Ureter (tissue), 1 donor: ENCODE results near the gene DOLPP1. TPM values are rescaled to one million over a fixed set of nuclear protein-coding genes. Genes with fewer than 3 reads are reported as not detected.
"Not testable (repeated sequence)": the region's sequence is repeated elsewhere in the genome, so short reads cannot be mapped to it uniquely, and the experiment has no call there.

Experiments used
- DNase-seq: peaks from one replicate; pipeline ENCODE4 v3.0.0-alpha.2; 2020; ENCODE audit warnings: low spot score
- total RNA-seq: library from RNA; stranded (reverse); gene quantifications from one replicate; pipeline ENCODE4 v1.2.4, GENCODE V29; 2023
- donor health status: DM: yes; HTN: yes; CAD: no.

Gene DOLPP1
- total RNA-seq, 1 donor from 2014 or later = 18.2 TPM

DNA sequence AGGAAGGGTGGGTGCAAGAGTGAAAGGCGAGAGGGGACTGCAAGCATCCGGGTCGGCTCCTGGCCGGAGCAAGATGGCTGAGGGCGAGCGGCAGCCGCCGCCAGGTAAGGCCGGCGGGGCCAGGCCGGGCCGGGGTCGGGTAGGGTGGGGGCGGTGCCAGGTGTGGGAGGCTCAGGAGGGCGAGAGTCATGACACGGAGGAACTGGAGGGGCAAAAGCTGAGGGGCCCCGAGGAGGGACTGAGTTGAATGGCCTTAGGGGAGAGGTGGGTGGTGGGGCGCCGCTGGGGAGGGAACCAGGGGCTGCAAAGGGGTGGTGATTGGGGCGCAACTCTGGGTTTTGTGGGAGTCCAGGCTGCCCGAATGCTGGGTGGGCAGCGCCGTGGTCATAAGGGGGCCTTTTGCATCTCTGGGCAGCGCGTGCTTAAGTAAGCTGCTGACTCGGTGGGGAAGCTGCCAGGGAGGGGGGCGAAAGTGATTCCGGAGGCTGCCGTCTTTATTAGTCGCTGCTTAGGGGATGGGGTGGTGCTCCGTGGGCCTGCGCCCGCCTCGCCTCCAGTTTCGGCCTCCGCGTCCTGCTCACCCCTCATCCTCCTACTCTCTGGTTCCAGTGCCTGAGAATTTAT lies 30.7 kb downstream of the DOLPP1 start:
- DNase-seq = no peak

DNA sequence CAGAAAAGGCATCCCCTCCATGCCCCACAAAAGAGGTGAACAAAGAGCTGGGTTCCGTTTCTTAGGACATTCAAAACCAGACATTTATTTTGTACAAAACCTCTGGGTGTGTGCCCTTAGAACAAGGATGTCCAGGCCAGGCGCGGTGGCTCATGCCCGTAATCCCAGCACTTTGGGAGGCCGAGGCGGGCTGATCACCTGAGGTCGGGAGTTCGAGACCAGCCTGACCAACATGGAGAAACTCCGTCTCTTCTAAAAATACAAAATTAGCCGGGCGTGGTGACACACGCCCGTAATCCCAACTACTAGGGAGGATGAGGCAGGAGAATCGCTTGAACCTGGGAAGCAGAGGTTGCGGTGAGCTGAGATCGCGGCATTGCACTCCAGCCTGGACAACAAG lies 31.6 kb downstream of the DOLPP1 start:
- not testable (repeated sequence) for DNase-seq

DNA sequence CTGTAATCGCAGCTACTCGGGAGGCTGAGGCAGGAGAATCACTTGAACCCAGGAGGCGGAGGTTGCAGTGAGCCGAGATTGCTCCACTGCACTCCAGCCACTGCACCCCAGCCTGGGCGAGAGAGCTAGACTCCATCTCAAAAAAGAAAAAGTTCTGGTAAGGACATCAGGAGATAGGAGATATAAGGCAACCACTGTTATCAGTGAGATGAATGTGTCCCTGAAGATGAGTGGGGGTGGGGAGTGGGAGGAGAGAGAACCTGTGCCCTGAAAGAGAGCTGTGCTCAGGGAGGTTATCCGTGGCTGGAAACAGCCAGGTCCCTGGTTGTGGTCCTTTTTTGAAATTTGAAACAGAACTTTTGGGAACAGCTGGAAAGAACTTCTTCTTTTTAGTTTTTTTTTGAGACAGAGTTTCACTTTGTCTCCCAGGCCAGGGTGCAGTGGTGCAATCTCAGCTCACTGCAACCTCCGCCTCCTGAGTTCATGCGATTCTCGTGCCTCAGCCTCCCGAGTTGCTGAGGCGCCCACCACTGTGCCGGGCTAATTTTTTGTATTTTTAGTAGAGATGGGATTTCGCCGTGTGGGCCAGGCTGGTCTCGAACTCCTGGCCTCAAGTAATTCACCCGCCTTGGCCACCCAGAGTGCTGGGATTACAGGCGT lies 32.9 kb downstream of the DOLPP1 start:
- DNase-seq = no peak

DNA sequence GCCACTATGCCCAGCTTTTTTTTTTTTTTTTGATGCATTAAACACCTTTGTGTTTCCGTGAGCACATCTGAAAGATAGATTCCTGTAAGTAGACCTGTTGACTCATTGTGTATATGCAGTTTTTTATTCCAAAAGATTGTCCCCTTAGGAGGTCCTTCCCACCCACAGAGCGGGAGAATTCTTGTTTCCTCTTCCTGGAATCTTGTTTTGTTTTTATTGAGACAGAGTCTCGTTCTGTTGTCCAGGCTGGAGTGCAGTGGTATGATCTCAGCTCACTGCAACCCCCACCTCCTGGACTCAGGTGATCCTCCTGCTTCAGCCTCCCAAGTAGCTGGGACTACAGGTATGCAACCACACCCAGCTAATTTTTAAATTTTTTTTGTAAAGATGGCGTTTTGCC lies 37.9 kb downstream of the DOLPP1 start:
- DNase-seq = no peak

DNA sequence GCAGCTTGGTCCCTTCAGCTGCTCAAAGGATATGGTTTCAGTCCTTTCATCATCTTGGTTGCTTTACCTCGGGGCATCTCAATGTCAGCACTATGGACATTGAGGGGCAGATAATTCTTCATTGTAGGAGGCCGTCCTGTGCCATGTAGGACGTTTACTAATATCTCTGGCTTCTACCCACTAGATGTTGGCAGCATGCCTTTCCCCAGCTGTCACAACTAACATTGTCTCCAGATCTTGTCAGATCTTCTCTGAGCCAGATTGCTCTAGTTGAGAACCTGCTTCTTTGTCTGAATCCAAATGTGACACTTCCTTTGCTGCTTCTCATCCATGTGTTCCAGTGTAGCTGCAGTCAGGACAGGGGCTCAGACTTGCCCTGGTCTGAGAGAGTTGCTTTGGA lies 40.6 kb downstream of the DOLPP1 start:
- DNase-seq = no peak

DNA sequence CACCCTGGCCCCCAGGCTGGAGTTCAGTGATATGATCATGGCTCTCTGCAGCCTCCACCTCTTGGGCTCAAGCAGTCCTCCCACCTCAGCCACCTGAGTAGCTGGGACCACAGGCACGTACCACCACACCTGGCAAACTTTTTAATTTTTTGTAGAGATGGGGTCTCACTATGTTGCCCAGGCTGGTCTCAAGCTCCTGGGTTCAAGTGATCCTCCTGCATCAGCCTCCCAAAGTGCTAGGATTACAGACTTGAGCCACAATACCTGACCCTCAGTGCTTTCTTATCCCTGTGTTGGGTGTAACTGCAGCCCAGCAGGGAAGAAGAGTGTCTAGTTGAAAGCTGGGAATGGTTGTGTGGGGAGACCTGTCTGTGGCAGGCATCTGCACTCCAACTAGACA lies 41.2 kb downstream of the DOLPP1 start:
- no peak for DNase-seq

DNA sequence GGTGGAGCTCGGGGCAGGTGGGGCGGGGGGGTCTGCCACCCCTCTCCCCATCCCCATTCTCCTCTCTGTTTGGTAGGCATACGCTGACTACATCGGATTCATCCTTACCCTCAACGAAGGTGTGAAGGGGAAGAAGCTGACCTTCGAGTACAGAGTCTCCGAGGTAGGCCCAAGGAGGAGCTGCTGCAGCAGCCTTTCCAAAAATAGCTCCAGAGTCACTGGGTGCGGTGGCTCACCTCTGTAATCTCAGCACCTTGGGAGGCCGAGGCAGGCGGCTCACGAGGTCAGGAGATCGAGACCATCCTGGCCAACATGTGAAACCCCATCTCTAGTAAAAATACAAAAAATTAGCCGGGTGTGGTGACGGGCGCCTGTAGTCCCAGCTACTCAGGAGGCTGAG lies 42.1 kb downstream of the DOLPP1 start:
- DNase-seq = not testable (repeated sequence)

DNA sequence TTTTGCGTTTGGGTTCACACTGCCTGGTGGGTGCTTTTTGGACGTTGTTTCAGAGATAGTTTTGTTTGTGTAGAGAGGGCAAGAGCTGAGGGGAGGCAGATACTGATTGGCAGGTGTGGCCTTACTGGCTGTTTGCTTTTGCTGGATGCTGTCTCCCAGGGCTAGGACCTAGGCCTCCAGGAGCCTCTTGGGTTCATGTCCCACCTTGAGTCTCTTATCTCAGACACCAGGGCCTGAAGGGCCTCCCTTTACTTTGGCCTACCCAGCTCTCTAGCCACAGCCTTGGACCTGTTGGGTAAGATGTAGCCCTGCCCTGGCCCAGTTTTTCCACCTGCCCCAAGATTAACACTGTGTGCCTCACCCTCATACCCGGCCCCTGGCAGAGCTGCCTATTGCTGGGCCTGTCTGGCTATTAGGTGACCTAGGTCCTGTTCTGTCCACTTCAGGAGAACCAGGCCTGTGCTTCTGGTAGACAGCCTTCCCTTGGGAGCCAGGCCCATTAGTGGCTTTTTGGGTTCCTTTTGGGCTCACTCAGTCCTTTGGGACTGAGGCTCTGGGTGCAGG lies 43.7 kb downstream of the DOLPP1 start:
- no peak for DNase-seq

DNA sequence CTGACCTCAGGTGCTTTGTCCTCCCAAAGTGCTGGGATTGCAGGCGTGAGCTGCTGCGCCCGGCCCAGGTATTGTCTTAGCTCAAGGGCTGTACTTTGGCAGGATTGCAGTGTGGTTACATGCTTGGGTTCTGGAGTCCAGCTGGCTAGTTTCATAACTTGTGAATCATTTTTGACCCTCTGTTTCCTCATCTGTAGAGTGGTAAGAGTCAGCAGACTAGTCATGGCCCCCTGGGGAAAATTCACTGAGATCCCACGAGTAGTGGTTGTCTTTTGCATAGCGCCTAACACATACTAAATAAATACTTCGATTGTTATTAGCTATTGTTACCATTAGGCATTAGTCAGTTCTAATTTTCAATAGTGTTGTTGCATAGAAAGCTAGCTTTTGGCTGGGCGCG lies 44.6 kb downstream of the DOLPP1 start:
- no peak for DNase-seq

DNA sequence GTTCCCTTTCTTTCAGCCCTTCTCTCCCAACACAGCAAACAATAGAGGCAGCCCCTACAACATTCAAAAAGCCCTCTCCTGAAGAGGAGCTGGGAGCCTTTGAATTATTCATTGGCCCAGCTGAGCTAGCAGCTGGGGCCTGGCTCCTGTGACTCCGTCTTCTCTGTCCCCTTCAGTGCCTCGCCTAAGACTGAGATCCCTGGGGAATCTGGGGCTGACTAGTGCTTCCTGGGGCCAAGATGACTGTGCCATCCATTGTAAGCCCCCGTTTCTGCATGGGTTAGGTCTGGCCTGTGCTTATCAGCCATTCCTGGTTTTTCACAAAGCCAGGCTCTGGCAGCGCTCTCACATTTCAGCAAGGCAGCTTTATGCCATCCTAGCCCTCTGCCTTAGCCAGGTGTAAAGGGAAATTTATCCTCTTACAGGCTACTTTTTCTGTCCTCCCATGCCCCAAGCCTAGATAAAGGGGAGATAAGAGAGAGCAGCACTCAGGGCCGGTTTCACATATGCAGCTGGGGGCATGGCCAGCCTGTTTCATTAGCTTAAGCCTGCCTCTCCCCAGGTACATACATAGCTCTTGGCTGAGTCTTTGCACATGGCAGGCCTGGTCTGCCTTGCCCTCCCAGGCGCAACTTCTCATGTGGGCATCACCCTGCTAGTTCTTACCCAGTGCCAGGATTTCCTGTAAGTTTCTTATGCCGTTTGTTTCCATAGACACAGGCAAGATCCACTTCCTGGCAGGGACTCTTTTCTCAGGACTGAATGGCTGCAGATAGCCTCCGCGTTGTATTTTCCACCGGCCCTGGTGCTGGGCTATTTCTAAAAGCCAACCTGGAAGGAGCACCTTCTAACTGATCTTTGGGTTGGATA lies 46.1 kb downstream of the DOLPP1 start:
- DNase-seq = no peak

DNA sequence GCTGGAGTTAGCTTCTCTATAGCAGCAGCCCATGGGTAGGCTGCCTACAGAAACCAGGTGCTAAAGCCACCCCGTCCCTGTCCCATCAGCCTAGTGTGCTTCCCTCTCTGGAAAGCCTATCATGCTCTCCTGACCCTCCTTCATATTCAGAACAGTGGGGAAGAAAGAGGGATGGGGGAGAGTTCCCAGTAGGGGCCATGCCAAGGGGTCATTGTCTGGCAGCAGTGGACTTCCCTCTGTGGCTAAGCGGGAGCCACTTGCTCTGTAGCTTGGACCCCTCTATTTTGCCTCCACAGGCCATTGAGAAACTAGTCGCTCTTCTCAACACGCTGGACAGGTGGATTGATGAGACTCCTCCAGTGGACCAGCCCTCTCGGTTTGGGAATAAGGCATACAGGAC lies 47.8 kb downstream of the DOLPP1 start:
- DNase-seq = no peak

DNA sequence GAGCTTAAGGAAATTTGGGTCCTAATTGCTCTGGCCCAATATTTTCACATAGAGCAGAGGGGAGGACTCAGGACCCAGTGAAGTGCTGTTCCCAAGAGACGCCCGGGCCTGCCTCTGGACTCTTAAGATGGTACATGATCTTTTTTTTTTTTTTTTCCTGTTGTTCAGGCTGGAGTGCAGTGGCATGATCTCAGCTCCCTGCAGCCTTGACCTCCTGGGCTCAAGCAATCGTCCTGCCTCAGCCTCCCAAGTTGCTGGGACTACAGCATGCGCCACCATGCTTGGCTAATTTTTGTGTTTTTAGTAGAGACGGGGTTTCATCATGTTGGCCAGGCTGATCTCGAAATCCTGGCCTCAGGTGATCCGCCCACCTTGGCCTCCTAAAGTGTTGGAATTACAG lies 49.4 kb downstream of the DOLPP1 start:
- DNase-seq = not testable (repeated sequence)

DNA sequence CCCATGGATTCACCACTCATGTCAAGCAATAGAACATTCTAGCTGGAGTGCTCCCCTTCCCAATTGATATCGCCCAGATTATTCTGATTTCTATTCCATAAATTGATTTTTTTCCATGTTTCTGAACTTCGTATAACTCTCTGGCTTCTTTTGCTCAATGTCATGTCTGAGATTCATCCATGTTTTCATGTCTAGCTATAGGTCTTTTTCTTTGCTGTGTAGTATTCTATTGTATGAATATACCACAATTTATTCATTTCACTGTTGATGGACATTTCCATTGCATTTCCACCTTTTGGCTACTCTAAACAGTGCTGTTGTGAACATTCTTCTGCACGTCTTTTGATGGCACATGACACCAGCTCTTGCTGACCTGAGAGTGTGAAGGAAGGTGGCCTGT lies 49.9 kb downstream of the DOLPP1 start:
- DNase-seq = no peak

DNA sequence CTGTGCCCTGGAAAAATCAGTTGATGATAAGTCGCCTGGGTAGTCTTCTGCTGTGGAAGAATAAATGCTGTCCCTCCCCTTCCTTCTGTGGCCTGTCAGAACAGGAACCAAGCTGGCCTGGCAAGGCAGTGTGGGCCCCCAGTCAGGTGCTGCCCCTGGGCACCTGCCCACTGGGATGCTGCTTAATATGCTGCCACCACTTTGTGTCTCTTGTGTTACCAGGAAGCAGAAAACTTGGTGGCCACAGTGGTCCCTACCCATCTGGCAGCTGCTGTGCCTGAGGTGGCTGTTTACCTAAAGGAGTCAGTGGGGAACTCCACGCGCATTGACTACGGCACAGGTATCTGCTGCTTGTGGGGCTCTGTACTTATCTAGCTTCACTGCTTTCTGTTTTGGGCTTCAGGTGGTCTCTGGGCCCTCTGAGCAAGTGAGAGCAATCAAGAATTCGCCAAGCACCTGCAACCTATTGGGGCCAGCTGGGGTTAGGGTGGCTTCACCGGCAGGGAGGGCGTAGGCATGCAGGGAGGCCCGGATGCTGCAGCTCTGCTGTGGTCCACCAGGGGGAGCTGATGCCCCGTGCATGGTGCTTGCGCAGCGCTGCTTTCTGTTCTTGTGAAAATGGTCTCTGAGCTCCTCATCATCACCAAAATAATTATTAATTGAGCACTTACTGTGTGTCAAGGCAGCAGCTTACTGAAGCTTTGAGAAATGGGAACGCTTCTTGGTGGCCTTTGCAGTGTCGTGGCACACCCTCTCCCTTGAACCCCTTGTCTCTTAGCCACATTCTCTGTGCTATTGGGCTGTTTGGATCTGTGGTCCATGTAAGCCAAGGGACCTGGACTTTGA lies 50.6 kb downstream of the DOLPP1 start:
- peak; percentile 85 for DNase-seq

DNA sequence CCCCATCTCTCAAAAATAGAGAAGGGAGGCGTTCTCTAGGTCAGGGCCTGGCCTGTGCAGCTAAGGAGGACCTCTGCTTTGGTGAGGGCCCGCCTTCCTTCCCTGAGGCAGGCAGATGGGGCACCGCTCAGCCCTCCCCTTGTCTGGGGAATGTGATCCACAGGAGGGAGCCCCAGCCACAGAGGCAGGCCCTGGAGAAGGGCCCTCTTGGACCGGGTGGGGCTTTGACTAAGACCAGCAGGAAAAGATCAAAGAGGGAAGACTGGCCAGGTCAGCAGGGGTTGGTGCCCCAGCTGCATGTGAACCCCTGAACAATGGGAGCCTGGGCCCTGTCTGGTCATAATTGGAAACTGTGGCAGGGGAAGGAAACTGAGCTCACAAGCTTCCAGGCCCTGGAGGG lies 52.2 kb downstream of the DOLPP1 start:
- no peak for DNase-seq

DNA sequence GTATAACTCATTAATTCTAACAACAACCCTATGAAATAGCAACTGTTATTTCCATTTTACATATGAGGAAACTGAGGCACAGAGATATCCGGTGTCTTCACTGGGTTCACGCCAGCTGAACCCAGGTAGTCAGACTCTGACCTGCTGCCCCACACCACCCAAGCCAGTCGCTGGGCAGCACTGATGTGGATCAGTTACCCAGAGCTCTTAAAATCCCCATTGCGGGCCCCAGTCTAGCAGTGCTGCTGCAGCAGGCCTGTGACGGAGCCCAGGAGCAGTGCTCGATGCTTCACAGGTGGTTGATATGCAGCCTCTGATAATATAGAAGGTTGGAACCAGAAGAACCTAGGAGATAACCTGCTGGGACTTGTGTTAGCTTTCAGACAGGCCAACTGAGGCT lies 54.6 kb downstream of the DOLPP1 start:
- no peak for DNase-seq

DNA sequence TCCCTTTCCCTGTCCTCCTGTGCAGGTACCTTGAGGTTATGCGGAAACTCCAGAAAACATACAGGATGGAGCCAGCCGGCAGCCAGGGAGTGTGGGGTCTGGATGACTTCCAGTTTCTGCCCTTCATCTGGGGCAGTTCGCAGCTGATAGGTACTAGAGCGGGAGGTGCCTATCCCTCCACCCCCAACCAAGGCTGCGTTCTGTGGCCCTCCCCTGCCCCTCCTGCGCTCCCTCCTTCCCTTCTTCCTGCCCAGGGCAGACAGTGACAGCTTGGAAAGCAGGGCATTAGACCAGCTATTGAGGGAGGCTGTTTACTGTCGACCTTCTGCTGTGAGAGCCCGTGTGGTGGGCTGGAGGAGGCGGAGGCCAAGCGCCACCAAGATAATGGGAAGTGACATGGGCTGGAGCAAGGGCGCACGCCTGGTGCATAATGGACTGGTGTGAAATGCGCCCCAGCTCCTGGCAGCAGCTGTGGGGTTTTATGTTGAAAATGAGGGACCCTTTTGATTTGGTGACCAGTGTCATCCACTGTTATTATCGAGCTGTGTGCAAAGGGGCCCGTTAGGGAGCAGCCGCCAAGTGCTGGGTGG lies 55.6 kb downstream of the DOLPP1 start:
- no peak for DNase-seq

DNA sequence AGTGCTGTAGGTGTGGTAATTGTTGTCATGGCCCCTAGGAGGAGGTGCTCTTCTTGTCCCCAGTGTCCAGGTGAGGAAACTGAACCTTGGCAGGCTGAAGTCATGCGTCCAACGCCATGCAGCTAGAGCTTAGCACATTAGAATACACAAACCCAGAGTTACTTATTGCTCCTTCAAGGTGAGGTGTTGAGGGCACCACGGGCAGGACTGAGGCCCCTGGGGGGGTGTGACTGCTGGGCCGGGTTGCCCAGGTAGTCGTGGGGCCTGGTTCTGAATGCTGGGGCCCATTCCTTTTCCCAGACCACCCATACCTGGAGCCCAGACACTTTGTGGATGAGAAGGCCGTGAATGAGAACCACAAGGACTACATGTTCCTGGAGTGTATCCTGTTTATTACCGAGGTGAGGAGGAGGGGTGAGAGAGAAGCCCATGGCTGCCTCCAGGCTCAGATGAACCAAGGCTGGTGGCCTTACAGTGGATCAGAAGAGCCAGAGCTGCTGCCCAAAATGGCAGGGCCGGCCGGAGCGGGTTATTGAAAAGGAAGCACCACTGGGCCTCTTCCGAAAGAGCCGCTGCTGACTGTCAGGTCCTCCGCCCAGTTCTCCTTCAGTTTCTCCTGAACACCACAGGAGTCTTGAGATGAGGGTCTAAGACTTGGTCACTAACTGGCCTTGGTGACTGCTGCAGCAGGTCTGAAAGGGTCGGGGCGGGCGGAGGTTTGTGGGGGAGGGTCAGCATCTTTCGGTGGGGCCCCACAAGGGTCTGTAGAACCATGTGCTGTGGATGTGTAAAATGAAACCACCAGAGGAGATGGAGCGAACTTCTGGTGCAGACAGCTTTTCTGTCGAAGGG lies 56.6 kb downstream of the DOLPP1 start:
- no peak for DNase-seq

DNA sequence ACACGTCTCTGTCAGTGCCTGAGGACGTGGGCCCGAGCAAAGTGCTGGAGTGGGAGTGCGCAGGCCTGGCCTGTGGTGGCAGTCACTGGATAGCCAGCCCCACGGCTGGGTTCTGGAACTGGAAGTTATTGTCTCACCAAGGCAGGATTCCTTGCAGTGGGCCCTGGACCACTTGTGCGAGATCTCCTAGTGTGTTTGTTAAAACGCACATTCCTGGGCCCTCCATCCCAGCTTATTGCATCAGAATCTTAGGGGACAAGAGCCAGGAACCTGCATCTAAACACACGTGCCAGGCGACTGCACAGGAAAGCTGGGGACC lies 57.2 kb downstream of the DOLPP1 start:
- DNase-seq = no peak

DNA sequence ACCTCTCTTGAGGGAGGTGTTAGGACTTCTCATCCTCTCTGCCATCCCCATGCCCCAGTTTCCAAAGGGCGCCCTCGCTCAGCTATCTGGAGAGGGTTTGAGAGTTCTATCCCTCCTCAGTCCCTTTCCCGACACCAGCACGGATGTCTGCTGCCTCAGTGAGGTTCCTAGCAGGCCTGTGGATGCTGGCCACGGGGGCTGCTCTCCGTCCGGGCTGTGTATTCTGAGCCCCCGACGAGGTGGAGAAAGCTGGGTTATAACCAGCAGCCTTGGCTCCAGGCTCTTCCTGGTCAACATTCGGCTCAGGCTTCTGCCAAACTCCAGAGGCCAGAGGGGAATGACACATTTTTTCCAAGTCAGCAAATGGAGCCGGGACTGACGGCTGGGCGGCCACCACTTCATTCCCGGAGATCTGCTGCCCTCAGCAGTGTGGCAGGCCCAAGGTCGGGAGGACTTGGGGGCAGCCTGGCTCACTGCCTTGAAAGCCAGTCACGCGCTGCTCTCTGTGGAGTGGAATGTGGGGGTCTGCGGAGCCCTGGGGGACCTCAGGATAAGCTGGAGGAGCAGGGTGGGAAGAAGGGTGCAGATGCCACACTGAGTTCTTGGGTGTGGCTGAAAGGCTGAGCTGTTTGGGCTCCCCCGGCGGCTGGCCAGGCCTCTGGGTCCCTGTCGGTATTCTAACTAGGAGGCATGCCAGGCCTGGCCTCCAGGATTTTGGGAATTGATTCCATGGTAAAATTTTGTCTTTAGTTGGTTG lies 57.7 kb downstream of the DOLPP1 start:
- peak; percentile 65 for DNase-seq
